ENCODE results near the gene NRROS.
"Not testable (repeated sequence)": the region's sequence is repeated elsewhere in the genome, so short reads cannot be mapped to it uniquely, and the experiment has no call there.

Gene NRROS

GRCh38 chr3:196611761-196612483 lies 27.6 kb upstream of the NRROS start:
- ChIA-PET CTCF (no interaction called here), POLR2A (interaction anchor here (0.7 to 0.9 kb wide), 3 partner anchors 20 to 43 kb away, joined by 3 read pairs; partner anchors contain the start of genes FBXO45 and WDR53)
- no peak for DNase-seq (ENCODE audit: extremely low spot score)
- no peak for TF ChIP-seq LEF1 (IDR thresholded peaks at IDR 0.05; ENCODE audit: borderline replicate concordance)
- TF ChIP-seq CTBP1 (IDR thresholded peaks at IDR 0.05; ENCODE audit: borderline replicate concordance): no peak
- TF ChIP-seq NFRKB (IDR thresholded peaks at IDR 0.05): no peak
- no peak for TF ChIP-seq BHLHE40 (IDR thresholded peaks at IDR 0.05; ENCODE audit: borderline replicate concordance)
- TF ChIP-seq ZNF384 (IDR thresholded peaks at IDR 0.05): no peak
- TF ChIP-seq ELF4 (IDR thresholded peaks at IDR 0.05): no peak
- TF ChIP-seq ARNT (IDR thresholded peaks at IDR 0.05): no peak
- no peak for TF ChIP-seq FOXK2 (IDR thresholded peaks at IDR 0.05)
- TF ChIP-seq PKNOX1 (IDR thresholded peaks at IDR 0.05): no peak
- TF ChIP-seq HDGF (IDR thresholded peaks at IDR 0.05; ENCODE audit: borderline replicate concordance): no peak
- TF ChIP-seq SP1 (IDR thresholded peaks at IDR 0.05): no peak
- TF ChIP-seq L3MBTL2 (conservative IDR thresholded peaks at IDR 0.05): no peak
- TF ChIP-seq TARDBP (IDR thresholded peaks at IDR 0.05): no peak
- no peak for TF ChIP-seq SUZ12 (IDR thresholded peaks at IDR 0.05)
- TF ChIP-seq FOXA1 (IDR thresholded peaks at IDR 0.05): no peak
- no peak for TF ChIP-seq FOXM1 (IDR thresholded peaks at IDR 0.05; ENCODE audit: borderline replicate concordance)

- POLR2A ChIA-PET, CTCF ChIA-PET: not testable (repeated sequence)
Observed at GRCh38 chr3:196615234-196615633, 24.3 kb upstream of the NRROS start.

GRCh38 chr3:196617256-196617655 lies 22.2 kb upstream of the NRROS start:
- ChIA-PET CTCF (interaction anchor here (0.6 kb wide), 1 partner anchor 159 kb away, joined by 4 read pairs; no protein-coding TSS in a partner anchor), POLR2A (no interaction called here)
- no peak for DNase-seq (ENCODE audit: extremely low spot score)
- no peak for TF ChIP-seq ELF4 (IDR thresholded peaks at IDR 0.05)
- TF ChIP-seq ZNF384 (IDR thresholded peaks at IDR 0.05): no peak
- TF ChIP-seq SUZ12 (IDR thresholded peaks at IDR 0.05): no peak
- TF ChIP-seq LEF1 (IDR thresholded peaks at IDR 0.05; ENCODE audit: borderline replicate concordance): no peak
- TF ChIP-seq FOXM1 (IDR thresholded peaks at IDR 0.05; ENCODE audit: borderline replicate concordance): no peak
- no peak for TF ChIP-seq ARNT (IDR thresholded peaks at IDR 0.05)
- TF ChIP-seq PKNOX1 (IDR thresholded peaks at IDR 0.05): no peak
- TF ChIP-seq HDGF (IDR thresholded peaks at IDR 0.05; ENCODE audit: borderline replicate concordance): no peak
- TF ChIP-seq L3MBTL2 (conservative IDR thresholded peaks at IDR 0.05): no peak
- TF ChIP-seq BHLHE40 (IDR thresholded peaks at IDR 0.05; ENCODE audit: borderline replicate concordance): no peak
- no peak for TF ChIP-seq FOXK2 (IDR thresholded peaks at IDR 0.05)
- no peak for TF ChIP-seq CTBP1 (IDR thresholded peaks at IDR 0.05; ENCODE audit: borderline replicate concordance)
- TF ChIP-seq SP1 (IDR thresholded peaks at IDR 0.05): no peak
- TF ChIP-seq FOXA1 (IDR thresholded peaks at IDR 0.05): no peak
- TF ChIP-seq NFRKB (IDR thresholded peaks at IDR 0.05): no peak
- TF ChIP-seq TARDBP (IDR thresholded peaks at IDR 0.05): no peak

More at GRCh38 chr3:196615234-196615633, 24.3 kb upstream of the NRROS start:
- not testable (repeated sequence) for DNase-seq (ENCODE audit: extremely low spot score)

GRCh38 chr3:196619223-196619622 lies 20.3 kb upstream of the NRROS start:
- ChIA-PET POLR2A (no interaction called here), CTCF (interaction anchor here (0.7 kb wide), 1 partner anchor 13 kb away, joined by 4 read pairs; no protein-coding TSS in a partner anchor)
- no peak for DNase-seq (ENCODE audit: extremely low spot score)
- no peak for TF ChIP-seq BHLHE40 (IDR thresholded peaks at IDR 0.05; ENCODE audit: borderline replicate concordance)
- no peak for TF ChIP-seq FOXM1 (IDR thresholded peaks at IDR 0.05; ENCODE audit: borderline replicate concordance)
- no peak for TF ChIP-seq TARDBP (IDR thresholded peaks at IDR 0.05)
- TF ChIP-seq FOXK2 (IDR thresholded peaks at IDR 0.05): no peak
- no peak for TF ChIP-seq CTBP1 (IDR thresholded peaks at IDR 0.05; ENCODE audit: borderline replicate concordance)
- TF ChIP-seq HDGF (IDR thresholded peaks at IDR 0.05; ENCODE audit: borderline replicate concordance): no peak
- no peak for TF ChIP-seq LEF1 (IDR thresholded peaks at IDR 0.05; ENCODE audit: borderline replicate concordance)
- TF ChIP-seq PKNOX1 (IDR thresholded peaks at IDR 0.05): no peak
- no peak for TF ChIP-seq SP1 (IDR thresholded peaks at IDR 0.05)
- TF ChIP-seq ZNF384 (IDR thresholded peaks at IDR 0.05): no peak
- TF ChIP-seq L3MBTL2 (conservative IDR thresholded peaks at IDR 0.05): no peak
- TF ChIP-seq NFRKB (IDR thresholded peaks at IDR 0.05): no peak
- TF ChIP-seq ELF4 (IDR thresholded peaks at IDR 0.05): no peak
- TF ChIP-seq ARNT (IDR thresholded peaks at IDR 0.05): no peak
- TF ChIP-seq FOXA1 (IDR thresholded peaks at IDR 0.05): no peak
- TF ChIP-seq SUZ12 (IDR thresholded peaks at IDR 0.05): no peak

GRCh38 chr3:196619627-196620026 lies 19.9 kb upstream of the NRROS start:
- DNase-seq (ENCODE audit: extremely low spot score); POLR2A ChIA-PET: not testable (repeated sequence)

GRCh38 chr3:196620161-196620604 lies 19.3 kb upstream of the NRROS start:
- DNase-seq (ENCODE audit: extremely low spot score): no peak
- TF ChIP-seq SP1 (IDR thresholded peaks at IDR 0.05) (no peak), ZNF384 (IDR thresholded peaks at IDR 0.05) (no peak), PKNOX1 (IDR thresholded peaks at IDR 0.05) (no peak), L3MBTL2 (conservative IDR thresholded peaks at IDR 0.05) (no peak), CTBP1 (IDR thresholded peaks at IDR 0.05; ENCODE audit: borderline replicate concordance) (no peak), FOXM1 (IDR thresholded peaks at IDR 0.05; ENCODE audit: borderline replicate concordance) (no peak), FOXA1 (IDR thresholded peaks at IDR 0.05) (no peak), TARDBP (IDR thresholded peaks at IDR 0.05) (no peak), BHLHE40 (IDR thresholded peaks at IDR 0.05; ENCODE audit: borderline replicate concordance) (no peak), HDGF (IDR thresholded peaks at IDR 0.05; ENCODE audit: borderline replicate concordance) (no peak), ELF4 (IDR thresholded peaks at IDR 0.05) (no peak), FOXK2 (IDR thresholded peaks at IDR 0.05) (no peak), LEF1 (IDR thresholded peaks at IDR 0.05; ENCODE audit: borderline replicate concordance) (no peak), SUZ12 (IDR thresholded peaks at IDR 0.05) (no peak), NFRKB (IDR thresholded peaks at IDR 0.05) (no peak), ARNT (IDR thresholded peaks at IDR 0.05) (no peak)
- CTCF ChIA-PET: no interaction called here
- POLR2A ChIA-PET: no interaction called here

More at GRCh38 chr3:196619627-196620026, 19.9 kb upstream of the NRROS start:
- CTCF ChIA-PET: interaction anchor here (0.7 kb wide), 1 partner anchor 13 kb away, joined by 4 read pairs; no protein-coding TSS in a partner anchor

Measured in HEK293T (cell line).